HL-60 (cell line): ENCODE data around the gene NFE2L1.

Experiments used
- CTCF ChIP-seq: IDR thresholded peaks from one replicate; pipeline ENCODE4 v1.5.1; 2011; ENCODE audit warnings: low read length, control low read depth, inconsistent platforms; ENCODE audit not compliant: insufficient read depth
- GABPA ChIP-seq: IDR thresholded peaks from 2 replicates; pipeline ENCODE4 v1.6.1; 2012; ENCODE audit warnings: low read depth
- POLR2AphosphoS5 ChIP-seq: IDR thresholded peaks from 2 replicates; pipeline ENCODE4 v1.6.1; 2012; ENCODE audit warnings: low read depth
- REST ChIP-seq: IDR thresholded peaks from 2 replicates; pipeline ENCODE4 v1.6.1; 2012; ENCODE audit warnings: low read depth; ENCODE audit not compliant: insufficient replicate concordance

GRCh38 chr17:48101012-48101720 is 53.0 kb downstream of the NFE2L1 start, which contains the start of gene CBX1:
- TF ChIP-seq CTCF (no peak), GABPA (no peak), POLR2AphosphoS5 (no peak), REST (no peak)
